ENCODE measurements around the gene PCDHGB2.

The PCDHGB2 gene

DNA sequence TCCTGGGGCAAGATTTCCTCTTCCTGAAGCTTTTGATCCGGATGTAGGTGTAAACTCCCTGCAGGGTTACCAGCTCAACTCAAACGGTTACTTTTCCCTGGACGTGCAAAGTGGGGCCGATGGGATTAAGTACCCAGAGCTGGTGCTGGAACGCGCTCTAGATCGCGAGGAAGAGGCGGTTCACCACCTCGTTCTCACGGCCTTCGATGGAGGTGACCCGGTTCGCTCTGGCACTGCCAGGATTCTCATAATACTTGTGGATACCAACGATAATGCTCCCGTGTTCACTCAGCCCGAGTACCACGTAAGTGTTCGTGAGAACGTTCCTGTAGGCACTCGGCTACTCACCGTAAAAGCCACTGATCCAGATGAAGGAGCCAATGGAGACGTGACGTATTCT is 4.2 kb upstream of the PCDHGB2 start:
- no peak overlapping the region for H3K4me3 ChIP-seq (ENCODE audit: low read depth, low read length)
- DNase-seq (ENCODE audit: low read depth): no peak
- TF ChIP-seq, protein P1, sequence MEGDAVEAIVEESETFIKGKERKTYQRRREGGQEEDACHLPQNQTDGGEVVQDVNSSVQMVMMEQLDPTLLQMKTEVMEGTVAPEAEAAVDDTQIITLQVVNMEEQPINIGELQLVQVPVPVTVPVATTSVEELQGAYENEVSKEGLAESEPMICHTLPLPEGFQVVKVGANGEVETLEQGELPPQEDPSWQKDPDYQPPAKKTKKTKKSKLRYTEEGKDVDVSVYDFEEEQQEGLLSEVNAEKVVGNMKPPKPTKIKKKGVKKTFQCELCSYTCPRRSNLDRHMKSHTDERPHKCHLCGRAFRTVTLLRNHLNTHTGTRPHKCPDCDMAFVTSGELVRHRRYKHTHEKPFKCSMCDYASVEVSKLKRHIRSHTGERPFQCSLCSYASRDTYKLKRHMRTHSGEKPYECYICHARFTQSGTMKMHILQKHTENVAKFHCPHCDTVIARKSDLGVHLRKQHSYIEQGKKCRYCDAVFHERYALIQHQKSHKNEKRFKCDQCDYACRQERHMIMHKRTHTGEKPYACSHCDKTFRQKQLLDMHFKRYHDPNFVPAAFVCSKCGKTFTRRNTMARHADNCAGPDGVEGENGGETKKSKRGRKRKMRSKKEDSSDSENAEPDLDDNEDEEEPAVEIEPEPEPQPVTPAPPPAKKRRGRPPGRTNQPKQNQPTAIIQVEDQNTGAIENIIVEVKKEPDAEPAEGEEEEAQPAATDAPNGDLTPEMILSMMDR (IDR thresholded peaks at IDR 0.05; ENCODE audit: low read depth, low read length, missing control alignments): no peak

DNA sequence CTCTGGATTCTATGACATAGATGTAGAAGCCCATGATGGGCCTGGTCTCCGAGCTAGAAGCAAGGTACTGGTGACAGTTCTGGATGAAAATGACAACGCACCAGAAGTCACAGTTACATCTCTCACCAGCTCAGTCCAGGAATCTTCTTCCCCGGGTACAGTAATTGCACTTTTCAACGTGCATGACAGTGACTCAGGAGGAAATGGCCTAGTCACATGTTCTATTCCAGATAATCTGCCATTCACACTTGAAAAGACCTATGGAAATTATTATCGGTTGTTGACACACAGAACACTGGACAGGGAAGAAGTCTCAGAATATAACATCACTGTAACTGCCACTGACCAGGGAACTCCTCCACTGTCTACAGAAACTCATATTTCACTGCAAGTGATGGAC is 3.7 kb upstream of the PCDHGB2 start:
- no peak overlapping the region for H3K4me3 ChIP-seq (ENCODE audit: low read depth, low read length)
- no peak for DNase-seq (ENCODE audit: low read depth)
- TF ChIP-seq, protein P1 (IDR thresholded peaks at IDR 0.05; ENCODE audit: low read depth, low read length, missing control alignments): no peak

DNA sequence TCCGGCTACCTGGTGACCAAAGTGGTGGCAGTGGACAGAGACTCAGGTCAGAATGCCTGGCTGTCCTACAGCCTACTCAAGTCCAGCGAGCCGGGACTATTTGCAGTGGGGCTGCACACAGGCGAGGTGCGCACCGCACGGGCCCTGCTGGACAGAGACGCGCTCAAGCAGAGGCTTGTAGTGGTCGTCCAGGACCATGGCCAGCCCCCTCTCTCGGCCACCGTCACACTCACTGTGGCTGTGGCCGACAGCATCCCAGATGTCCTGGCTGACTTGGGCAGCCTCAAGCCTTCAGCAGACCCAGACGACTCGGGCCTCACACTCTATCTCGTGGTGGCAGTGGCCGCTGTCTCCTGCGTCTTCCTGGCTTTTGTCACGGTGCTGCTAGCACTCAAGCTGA is 2.8 kb upstream of the PCDHGB2 start:
- TF ChIP-seq, protein P1 (IDR thresholded peaks at IDR 0.05; ENCODE audit: low read depth, low read length, missing control alignments): no peak
- H3K4me3 ChIP-seq (ENCODE audit: low read depth, low read length): no peak overlapping the region
- DNase-seq (ENCODE audit: low read depth): no peak

DNA sequence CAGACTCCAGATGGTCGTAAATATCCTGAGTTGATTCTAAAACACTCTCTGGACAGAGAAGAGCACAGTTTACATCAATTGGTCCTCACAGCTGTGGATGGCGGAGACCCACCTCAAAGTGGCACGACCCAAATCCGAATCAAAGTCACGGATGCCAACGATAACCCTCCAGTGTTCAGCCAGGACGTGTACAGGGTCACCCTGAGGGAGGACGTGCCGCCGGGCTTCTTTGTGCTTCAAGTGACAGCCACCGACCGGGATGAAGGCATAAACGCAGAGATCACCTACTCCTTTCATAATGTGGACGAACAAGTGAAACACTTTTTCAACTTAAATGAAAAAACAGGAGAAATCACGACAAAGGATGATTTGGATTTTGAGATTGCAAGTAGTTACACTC is 891 bp downstream of the PCDHGB2 start:
- TF ChIP-seq, protein P1 (IDR thresholded peaks at IDR 0.05; ENCODE audit: low read depth, low read length, missing control alignments): no peak
- H3K4me3 ChIP-seq (ENCODE audit: low read depth, low read length): peak overlapping the region; percentile 54; the same call in 1 of the 2 replicates
- no peak for DNase-seq (ENCODE audit: low read depth)

DNA sequence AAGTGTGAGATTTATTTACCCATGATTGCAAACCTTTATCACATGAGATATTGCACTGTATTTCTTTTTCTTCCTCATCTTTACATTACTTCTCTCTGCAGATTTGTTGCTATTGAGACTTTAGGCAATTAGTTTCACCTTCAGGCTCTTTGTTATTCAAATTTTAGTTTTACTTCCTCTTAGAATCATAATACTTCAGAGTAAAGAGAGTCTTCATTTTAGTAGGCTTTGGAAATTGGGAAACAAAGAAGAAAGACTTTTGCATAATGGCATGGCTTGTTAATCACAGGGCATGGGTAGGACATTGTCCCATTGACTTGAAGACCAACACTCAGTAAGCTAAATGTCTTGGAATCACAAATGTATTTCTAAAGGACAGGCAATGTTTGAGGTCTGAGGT is 2.9 kb downstream of the PCDHGB2 start:
- no peak for DNase-seq (ENCODE audit: low read depth)
- H3K4me3 ChIP-seq (ENCODE audit: low read depth, low read length): no peak overlapping the region
- TF ChIP-seq, protein P1 (IDR thresholded peaks at IDR 0.05; ENCODE audit: low read depth, low read length, missing control alignments): no peak

DNA sequence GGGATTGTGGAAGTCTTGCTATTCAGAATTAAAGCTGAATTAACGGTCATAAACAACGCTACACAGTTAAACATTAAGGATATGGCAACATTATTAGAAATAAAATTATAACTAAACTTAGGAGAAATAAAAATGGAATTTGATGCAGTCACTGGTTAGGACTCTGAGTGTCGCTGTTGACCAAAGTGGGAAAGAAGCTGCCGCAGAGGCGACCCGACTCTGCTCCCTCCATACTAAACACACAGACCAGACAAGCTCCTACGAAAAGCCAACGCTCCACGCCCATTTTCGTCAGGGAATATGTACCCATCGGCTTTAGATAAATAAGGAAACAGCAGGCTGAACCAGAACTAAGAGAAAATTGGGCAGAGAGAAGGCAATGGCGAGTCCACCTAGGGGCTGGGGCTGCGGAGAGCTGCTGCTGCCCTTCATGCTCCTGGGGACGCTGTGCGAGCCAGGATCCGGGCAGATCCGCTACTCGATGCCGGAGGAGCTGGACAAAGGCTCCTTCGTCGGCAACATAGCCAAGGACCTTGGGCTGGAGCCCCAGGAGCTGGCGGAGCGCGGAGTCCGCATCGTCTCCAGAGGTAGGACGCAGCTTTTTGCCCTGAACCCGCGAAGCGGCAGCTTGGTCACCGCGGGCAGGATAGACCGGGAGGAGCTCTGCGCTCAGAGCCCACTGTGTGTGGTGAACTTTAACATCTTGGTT is 4.3 kb downstream of the PCDHGB2 start, which contains the start of gene PCDHGA5:
PCDHGA5 (plus strand) TSS at position 211 of the 709 bp plus-strand sequence; CDS start at position 380, 169 bp downstream.
- DNase-seq (ENCODE audit: low read depth): no peak
- TF ChIP-seq, protein P1 (IDR thresholded peaks at IDR 0.05; ENCODE audit: low read depth, low read length, missing control alignments): no peak
- H3K4me3 ChIP-seq (ENCODE audit: low read depth, low read length): no peak within 1 kb of the TSS
